H7 (cell line): ENCODE measurements around the gene FLT1. TPM values are rescaled to one million over a fixed set of nuclear protein-coding genes. Genes with fewer than 3 reads are reported as not detected.

ENCODE experiments used
- DNase-seq: peaks from one replicate; pipeline ENCODE4 v3.0.0; 2012
- H3K27me3 ChIP-seq: 2 replicates; pipeline ENCODE4 v1.6.0; 2011; ENCODE audit warnings: mild to moderate bottlenecking, low read length; ENCODE audit not compliant: control insufficient read depth, insufficient read depth
- H3K36me3 ChIP-seq: replicated peaks from 2 replicates; pipeline ENCODE4 v1.5.1; 2011; ENCODE audit warnings: low read length; ENCODE audit not compliant: control insufficient read depth, insufficient read depth
- H3K4me3 ChIP-seq: 2 replicates; pipeline ENCODE4 v1.5.1; 2011; ENCODE audit warnings: low read depth, mild to moderate bottlenecking, control low read depth, low read length, moderate library complexity; ENCODE audit not compliant: insufficient read depth
- total RNA-seq: library from RNA; depleted of rRNA; stranded (reverse); fragments of >200 nt; shearing (Covaris generic); gene quantifications from 2 replicates; pipeline ENCODE4 v1.2.3, GENCODE V29; 2014

Gene FLT1
- total RNA-seq, 1 experiment from 2014 or later: 55.3 TPM

DNA sequence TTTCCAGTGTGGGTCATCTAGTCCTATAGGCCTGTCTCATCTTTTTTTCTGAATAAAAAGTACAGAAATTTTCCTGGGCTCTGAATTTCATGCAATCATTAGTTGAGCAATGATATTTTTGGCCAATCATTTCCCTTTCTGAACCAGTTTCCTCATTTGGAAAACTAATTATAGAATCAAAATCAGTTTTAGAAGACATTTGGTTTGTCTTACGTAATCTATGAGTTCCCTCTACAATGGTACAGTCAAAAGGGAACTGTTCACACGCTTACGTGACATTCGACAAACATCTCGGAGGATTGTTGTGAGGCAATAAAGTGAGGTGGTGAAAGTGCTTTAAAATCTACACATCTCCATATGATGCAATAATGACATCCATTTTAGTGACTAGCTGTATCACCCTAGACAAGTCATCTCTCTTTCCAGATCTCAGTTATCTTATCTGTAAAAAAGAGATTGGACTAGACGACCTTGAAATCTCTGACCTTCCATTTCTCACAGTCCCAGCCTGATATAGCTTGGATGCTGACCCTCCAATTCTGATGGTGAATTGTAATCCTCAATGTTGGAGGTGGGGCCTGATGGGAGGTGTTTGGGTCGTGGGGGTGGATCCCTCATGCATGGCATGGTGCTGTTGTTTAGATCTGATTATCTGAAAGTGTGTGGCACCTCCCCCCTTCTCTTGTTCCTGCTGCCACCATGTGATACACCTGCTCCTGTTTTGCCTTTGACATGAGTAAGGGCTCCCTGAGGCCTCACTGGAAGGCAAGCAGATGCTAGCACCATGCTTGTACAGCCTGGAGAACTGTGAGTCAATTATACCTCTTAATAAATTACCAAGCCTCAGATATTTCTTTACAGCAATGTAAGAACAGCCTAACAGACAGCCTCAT lies 26.7 kb downstream of the FLT1 start:
- peaks cover 5% of the 10 kb centered on the region for H3K36me3 ChIP-seq
- H3K4me3 ChIP-seq: no peak overlapping the region
- no peak for DNase-seq
- H3K27me3 ChIP-seq: no peaks in the 10 kb centered on the region

DNA sequence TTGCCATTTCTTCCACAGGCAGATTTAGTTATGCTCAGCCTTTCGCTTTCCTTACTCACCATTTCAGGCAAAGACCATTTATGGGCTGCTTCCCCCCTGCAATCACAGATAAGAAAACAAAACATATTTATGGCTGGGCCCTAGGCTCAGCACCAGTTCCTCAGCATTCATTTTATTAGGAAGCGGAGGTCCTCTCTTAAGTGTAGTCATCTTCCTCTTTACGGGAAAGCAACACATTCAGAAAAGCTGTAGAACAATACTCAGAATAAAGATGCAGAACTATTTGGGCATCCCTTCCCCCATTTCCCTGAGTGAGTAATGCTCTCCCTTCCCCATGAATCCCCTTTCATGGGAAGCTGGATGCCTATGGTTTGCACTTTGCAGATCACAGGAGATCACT lies 27.9 kb downstream of the FLT1 start:
- DNase-seq: no peak

DNA sequence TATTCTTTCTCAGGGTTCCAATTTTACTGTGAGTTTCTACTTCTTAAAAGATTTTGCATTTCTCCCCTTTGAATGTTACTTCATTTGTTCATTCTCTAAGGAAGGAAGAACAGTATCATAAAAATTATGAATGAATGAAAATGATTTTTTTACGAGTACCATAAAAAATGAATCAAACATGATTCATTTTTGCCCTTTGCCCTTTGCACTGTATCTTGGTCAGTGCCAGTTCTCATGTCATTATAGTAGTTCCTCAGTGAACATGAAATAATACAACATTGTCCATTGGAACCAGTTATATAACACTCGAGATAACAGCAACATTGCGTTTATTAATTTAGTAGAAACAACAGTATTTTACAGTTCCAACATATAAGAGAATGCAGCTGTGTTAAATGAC lies 28.8 kb downstream of the FLT1 start:
- peaks cover 7% of the 10 kb centered on the region for H3K36me3 ChIP-seq
- H3K4me3 ChIP-seq: no peak overlapping the region
- no peaks in the 10 kb centered on the region for H3K27me3 ChIP-seq
- no peak for DNase-seq

More for the DNA sequence above, 27.9 kb downstream of the FLT1 start:
- H3K36me3 ChIP-seq: peaks cover 7% of the 10 kb centered on the region
- no peak overlapping the region for H3K4me3 ChIP-seq
- no peaks in the 10 kb centered on the region for H3K27me3 ChIP-seq

DNA sequence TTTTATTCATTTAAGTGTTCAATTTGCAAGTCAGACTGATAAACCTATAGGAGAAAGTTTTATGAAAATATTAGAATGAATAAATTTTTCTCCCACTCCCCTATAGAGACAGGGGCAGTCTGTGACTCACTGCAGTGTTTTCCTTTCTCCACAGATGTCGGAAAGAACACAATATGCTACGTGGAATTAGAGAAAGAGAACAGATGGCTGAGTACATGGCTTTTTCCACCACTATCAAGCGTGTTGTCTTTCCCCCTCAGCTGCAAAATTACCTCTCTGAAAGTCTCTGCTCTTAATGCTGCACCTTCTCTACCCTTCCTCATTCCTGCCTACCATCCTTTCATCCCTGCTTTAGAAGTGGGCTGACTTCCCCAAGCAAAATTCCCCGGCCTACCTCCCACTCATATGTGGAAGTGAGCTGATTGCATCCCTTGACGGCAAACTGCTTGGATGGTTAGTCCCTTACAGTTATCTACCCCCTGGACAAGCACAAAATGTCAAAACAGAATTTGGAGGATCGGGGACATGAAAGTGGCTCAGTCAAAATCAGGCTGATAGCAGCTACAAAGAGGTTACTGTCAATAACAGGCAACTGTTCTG lies 30.0 kb downstream of the FLT1 start:
- no peak for DNase-seq
- Histone ChIP-seq H3K4me3 (no peak overlapping the region), H3K36me3 (peaks cover 14% of the 10 kb centered on the region), H3K27me3 (no peaks in the 10 kb centered on the region)

DNA sequence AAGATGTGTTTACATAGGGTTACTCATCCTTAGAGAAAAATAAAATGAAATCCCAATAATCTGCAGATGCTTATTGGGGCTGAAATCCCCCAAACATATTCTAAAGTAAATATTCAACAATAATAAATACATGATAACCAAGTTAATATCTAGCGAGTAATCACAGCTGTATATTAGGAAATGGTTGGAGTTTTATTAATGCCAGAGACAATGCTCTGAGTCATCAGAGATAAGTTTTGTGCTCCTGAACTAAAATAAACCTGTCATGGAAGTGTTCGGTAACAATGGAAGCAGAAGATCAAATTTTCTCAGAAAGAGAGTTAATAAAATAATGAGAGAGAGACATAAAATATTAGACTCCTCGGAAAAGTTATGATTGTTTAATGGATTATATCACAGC lies 31.4 kb downstream of the FLT1 start:
- H3K4me3 ChIP-seq: no peak overlapping the region
- no peak for DNase-seq
- H3K27me3 ChIP-seq: no peaks in the 10 kb centered on the region
- H3K36me3 ChIP-seq: peaks cover 16% of the 10 kb centered on the region

DNA sequence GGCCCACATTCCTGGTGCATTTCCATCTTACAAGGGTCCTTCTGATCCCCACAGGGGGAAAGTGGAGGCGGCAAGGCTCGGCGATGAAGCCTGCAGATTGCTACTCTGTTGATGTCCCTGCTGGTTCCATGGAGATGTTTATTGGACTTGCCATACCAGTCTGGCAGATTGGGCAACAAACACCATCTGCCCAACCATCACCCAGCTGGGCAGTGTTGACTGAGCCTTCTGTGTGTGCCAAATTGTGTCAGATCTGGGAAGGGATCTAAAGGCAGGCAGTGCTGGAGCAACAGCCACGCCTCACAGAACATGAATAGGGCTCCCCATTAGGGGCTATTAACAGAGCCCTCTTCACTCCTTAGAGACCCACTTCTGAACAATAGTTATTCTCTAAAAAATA lies 35.0 kb downstream of the FLT1 start:
- Histone ChIP-seq H3K36me3 (peaks cover 11% of the 10 kb centered on the region), H3K27me3 (no peaks in the 10 kb centered on the region), H3K4me3 (no peak overlapping the region)
- DNase-seq: no peak

DNA sequence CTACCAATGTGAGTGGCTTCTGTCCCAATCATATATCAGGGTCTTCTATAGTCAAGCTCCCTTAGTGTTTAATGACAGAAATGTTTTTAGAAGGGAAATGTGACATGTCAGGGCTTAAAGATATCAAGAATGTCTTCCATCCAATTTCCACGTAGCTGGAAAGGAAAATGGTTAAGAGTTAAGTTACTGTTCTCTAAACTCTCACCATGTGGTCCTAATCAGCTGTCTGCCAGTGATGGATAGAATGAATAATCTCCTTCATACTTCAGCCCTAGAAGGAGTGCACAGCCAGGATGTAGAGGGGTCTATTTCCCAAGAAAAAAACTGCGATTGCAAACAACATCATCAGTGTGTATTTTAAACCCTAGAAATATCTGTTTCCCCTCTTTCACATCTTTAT lies 36.3 kb downstream of the FLT1 start:
- Histone ChIP-seq H3K27me3 (no peaks in the 10 kb centered on the region), H3K36me3 (peaks cover 15% of the 10 kb centered on the region), H3K4me3 (no peak overlapping the region)
- no peak for DNase-seq

DNA sequence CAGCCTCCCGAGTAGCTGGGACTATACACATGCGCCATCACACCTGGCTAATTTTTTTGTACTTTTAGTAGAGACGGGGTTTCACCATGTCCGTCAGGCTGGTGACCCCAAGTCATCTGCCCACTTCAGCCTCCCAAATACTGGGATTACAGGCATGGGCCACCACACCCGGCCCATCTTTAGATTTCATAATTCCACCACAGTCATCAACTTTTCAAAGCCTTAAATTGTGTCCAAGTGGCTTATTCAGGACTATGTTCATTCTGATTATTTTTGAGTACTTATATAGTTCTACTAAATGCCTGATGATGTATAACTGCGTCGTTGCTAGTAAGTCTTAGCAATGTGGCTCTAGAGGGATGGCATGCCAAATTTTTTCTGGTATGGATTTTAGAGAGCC lies 36.9 kb downstream of the FLT1 start:
- Histone ChIP-seq H3K36me3 (peaks cover 15% of the 10 kb centered on the region), H3K27me3 (no peaks in the 10 kb centered on the region), H3K4me3 (no peak overlapping the region)
- DNase-seq: no peak

DNA sequence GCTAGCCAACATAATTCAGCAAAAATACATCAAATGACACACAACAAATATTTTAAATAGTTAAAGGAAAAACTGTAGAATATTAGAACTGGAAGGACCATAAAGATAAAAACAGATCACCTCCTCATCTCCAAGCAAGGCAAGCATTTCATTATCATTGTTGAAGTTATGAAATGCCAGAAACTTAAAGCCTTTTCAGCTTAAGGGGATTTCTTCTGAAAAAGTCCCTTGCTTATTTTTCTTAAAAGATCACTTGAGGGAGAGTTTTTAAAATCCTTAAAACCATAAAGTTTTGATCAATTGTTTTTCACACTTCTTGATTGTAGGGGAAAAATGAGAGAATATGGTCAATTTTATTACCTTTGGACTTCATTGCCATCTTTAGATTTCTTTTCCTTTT lies 37.4 kb downstream of the FLT1 start:
- no peak for DNase-seq
- H3K4me3 ChIP-seq: no peak overlapping the region
- H3K36me3 ChIP-seq: peaks cover 15% of the 10 kb centered on the region
- no peaks in the 10 kb centered on the region for H3K27me3 ChIP-seq

DNA sequence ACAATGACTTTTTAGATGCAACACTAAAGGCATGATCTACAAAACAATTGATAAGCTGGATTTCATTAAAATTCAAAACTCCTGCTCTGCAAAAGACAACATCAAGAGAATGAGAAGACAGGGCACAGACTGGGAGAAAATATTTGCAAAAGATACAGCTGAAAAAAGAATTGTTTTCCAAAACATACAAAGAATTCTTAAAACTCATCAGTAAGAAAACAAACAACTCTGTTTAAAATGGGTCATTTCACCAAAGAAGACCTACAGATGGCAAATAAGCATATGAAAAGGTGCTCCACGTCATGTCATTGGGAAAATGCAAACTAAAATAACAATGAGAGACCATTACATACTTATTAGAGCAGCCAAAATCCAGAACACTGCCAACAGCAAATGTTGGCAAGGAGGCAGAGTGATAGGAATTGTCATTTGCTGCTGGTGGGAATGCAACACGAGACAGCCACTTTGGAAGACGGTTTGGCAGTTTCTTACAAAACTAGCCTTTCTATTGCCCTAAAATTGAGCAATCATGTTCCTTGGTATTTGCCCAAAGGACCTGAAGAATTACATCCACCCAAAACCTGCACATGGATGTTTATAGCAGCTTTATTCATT lies 39.2 kb downstream of the FLT1 start:
- DNase-seq: peak; percentile 23
- no peaks in the 10 kb centered on the region for H3K27me3 ChIP-seq
- no peak overlapping the region for H3K4me3 ChIP-seq
- peaks cover 11% of the 10 kb centered on the region for H3K36me3 ChIP-seq

DNA sequence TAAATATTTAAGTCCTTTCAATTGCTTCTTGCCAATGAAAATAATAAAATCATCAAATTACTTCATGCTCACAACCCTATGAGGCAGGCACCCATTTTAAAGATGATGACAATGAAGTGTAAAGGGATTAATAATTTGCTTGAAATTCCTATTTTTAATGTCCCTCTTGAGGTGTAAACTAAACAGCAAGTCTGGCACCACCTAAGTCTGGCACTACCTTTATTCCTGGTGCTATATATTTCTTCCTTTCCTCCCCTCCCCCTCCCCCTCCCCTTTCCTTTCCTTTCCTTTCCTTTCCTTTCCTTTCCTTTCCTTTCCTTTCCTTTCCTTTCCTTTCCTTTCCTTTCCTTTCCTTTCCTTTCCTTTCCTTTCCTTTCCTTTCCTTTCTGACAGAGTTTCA lies 42.2 kb downstream of the FLT1 start:
- H3K27me3 ChIP-seq: no peaks in the 10 kb centered on the region
- no peak overlapping the region for H3K4me3 ChIP-seq
- no peak for DNase-seq
- peaks cover 11% of the 10 kb centered on the region for H3K36me3 ChIP-seq

DNA sequence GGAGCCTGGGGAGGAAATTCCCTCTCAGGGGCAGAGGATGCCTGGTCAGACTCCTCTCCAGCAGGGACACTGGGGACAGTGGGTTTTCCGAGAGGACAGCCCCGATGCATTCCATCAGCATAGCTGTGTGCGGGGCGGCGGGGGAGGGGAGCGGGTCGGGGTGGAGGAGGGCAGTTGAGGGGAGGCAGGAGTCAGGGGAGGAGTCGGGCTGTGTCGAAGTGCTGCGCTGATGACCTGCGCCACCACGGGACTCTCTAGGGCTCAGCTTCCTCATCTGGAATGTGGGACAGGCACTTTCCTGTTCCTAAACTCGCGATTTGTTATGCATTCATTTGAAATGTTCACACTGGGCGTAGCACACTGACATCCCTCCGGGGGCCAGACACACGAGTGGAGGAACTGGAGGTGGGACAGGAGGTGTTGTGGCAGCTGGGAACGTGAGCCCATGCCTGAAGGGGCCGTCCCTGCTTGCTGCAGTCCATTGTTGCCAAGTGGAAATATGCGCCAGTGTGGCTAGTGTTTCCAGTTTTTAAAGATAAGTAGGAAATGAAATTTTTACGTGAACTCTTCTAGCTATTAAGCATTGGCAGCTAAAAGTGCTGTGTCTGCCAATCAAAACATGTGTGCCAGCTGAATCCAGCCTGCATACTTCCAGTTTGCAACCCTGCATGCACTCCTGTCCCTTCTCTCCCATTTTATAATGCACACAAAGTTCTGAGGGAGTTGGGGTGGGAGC lies 43.3 kb downstream of the FLT1 start:
- peak; percentile 62 for DNase-seq
- Histone ChIP-seq H3K27me3 (no peaks in the 10 kb centered on the region), H3K4me3 (no peak overlapping the region), H3K36me3 (peaks cover 11% of the 10 kb centered on the region)

DNA sequence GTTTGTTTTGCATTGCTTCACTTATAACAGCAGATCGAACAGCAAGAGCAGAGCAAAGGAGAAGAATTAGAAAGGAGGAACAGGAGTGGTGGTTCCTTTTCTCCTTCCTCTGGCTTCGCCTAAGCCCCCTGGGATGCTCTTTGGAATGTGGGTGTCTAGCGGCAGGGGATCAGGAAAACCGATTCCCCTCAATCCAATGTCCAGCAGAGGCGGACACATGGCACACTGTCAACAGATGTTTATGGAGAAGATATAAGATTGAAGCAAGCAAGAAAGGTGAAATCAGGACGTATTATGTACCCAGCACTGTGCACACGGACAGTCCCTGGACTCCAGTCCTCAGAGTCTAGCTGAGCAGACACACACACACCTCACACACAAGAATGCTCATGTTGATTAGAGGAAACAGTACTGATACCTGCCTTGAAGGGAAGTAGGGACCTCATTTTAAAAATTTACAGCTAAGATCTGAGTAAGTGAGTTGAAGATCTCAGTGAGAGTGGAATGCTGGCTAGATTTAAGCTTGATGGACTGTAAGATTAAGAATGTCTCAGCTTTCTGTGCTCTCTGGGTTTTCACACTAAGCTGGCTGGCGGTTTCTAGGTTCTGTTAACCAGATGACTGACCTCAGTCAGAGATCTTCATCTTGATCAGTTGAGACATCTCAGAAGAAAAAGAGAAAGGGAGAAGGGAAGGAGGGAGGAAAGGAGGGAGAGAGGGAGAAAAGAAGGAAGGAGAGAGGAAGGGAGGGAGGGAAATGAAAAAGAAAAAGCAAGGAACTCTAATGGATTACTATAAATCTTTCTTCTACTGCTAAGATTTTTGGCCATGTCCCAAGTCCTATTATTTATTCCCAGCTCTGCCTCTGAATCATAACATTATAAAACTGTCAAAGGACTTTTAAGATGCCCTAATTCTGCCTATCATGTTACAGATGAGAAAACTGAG lies 44.8 kb downstream of the FLT1 start:
- Histone ChIP-seq H3K36me3 (peaks cover 11% of the 10 kb centered on the region), H3K27me3 (no peaks in the 10 kb centered on the region), H3K4me3 (no peak overlapping the region)
- no peak for DNase-seq
